ENCODE measurements around the gene NUDT6. TPM values are rescaled to one million over a fixed set of nuclear protein-coding genes. Genes with fewer than 3 reads are reported as not detected.
A peak's percentile ranks its signal among the peaks of the same experiment; 100 is the strongest.

Gene NUDT6
- polyA plus RNA-seq, 1 donor from 2014 or later = 12.4 TPM

GRCh38 chr4:122928930-122929329 is 6.5 kb upstream of the NUDT6 start:
- H3F3A ChIP-seq (ENCODE audit: insufficient read depth, low read length, poor library complexity, severe bottlenecking) = no peaks in the 10 kb centered on the region
- no peak overlapping the region for H3K27ac ChIP-seq (ENCODE audit: low read length)
- no peaks in the 10 kb centered on the region for H3K9me3 ChIP-seq (ENCODE audit: low read length)
- no peak overlapping the region for H3K4me2 ChIP-seq (ENCODE audit: low read length)
- H3K4me3 ChIP-seq (ENCODE audit: low read length) = no peak overlapping the region
- TF ChIP-seq EP300 (conservative IDR thresholded peaks at IDR 0.05; ENCODE audit: poor library complexity, severe bottlenecking) = no peak
- TF ChIP-seq RAD21 (conservative IDR thresholded peaks at IDR 0.05) = no peak
- no peak for TF ChIP-seq TAF1 (IDR thresholded peaks at IDR 0.05; ENCODE audit: low read depth)
- no peak for TF ChIP-seq MXI1 (conservative IDR thresholded peaks at IDR 0.05; ENCODE audit: poor library complexity, severe bottlenecking)
- no peak for TF ChIP-seq POLR2AphosphoS5 (IDR thresholded peaks at IDR 0.05)
- no peak for TF ChIP-seq SMC3 (conservative IDR thresholded peaks at IDR 0.05; ENCODE audit: poor library complexity)
- no peak for TF ChIP-seq EZH2 (IDR thresholded peaks at IDR 0.05; ENCODE audit: borderline replicate concordance, insufficient read depth, low read length, poor library complexity, severe bottlenecking)
- TF ChIP-seq REST (IDR thresholded peaks at IDR 0.05; ENCODE audit: borderline replicate concordance) = no peak
- no peak for TF ChIP-seq CTCF (IDR thresholded peaks at IDR 0.05; ENCODE audit: poor library complexity, severe bottlenecking)
- no peaks in the 10 kb centered on the region for H3K27me3 ChIP-seq (ENCODE audit: insufficient read depth, low read depth, low read length)
- no peak overlapping the region for H2AFZ ChIP-seq (ENCODE audit: low read depth, low read length)
- H4K20me1 ChIP-seq (ENCODE audit: insufficient read depth) = no peaks in the 10 kb centered on the region
- no peaks in the 10 kb centered on the region for H3K9me2 ChIP-seq (ENCODE audit: insufficient read depth, low read length)
- H3K79me2 ChIP-seq (replicated peaks; ENCODE audit: insufficient read depth, low read length) = peaks cover 23% of the 10 kb centered on the region
- no peak overlapping the region for H3K9ac ChIP-seq (ENCODE audit: low read length)
- H3K36me3 ChIP-seq (ENCODE audit: insufficient read depth, low read length) = no peaks in the 10 kb centered on the region

GRCh38 chr4:122922877-122923511 is 597 bp upstream of the NUDT6 start:
- Histone ChIP-seq H3K27me3 (ENCODE audit: insufficient read depth, low read depth, low read length) (no peaks in the 10 kb centered on the region), H3F3A (ENCODE audit: insufficient read depth, low read length, poor library complexity, severe bottlenecking) (no peaks in the 10 kb centered on the region), H3K9me2 (ENCODE audit: insufficient read depth, low read length) (no peaks in the 10 kb centered on the region), H3K79me2 (replicated peaks; ENCODE audit: insufficient read depth, low read length) (peaks cover 23% of the 10 kb centered on the region), H3K36me3 (ENCODE audit: insufficient read depth, low read length) (no peaks in the 10 kb centered on the region), H3K27ac (ENCODE audit: low read length) (peak overlapping the region; percentile 64), H3K4me3 (ENCODE audit: low read length) (peak overlapping the region; percentile 89), H2AFZ (ENCODE audit: low read depth, low read length) (peak overlapping the region; percentile 93), H3K9ac (ENCODE audit: low read length) (peak overlapping the region; percentile 75), H3K9me3 (ENCODE audit: low read length) (no peaks in the 10 kb centered on the region), H4K20me1 (ENCODE audit: insufficient read depth) (no peaks in the 10 kb centered on the region), H3K4me2 (ENCODE audit: low read length) (peak overlapping the region; percentile 74)
- TF ChIP-seq EP300 (conservative IDR thresholded peaks at IDR 0.05; ENCODE audit: poor library complexity, severe bottlenecking) (peak; percentile 34), EZH2 (IDR thresholded peaks at IDR 0.05; ENCODE audit: borderline replicate concordance, insufficient read depth, low read length, poor library complexity, severe bottlenecking) (no peak), RAD21 (conservative IDR thresholded peaks at IDR 0.05) (no peak), POLR2AphosphoS5 (IDR thresholded peaks at IDR 0.05) (peak; percentile 76), MXI1 (conservative IDR thresholded peaks at IDR 0.05; ENCODE audit: poor library complexity, severe bottlenecking) (peak; percentile 98)

All from neural cell (in vitro differentiated cells).